Measurements from ENCODE around the gene PACSIN2.

Gene PACSIN2

GRCh38 chr22:42907404-42908373 is 107.3 kb downstream of the PACSIN2 start:
- FAIRE-seq (no peak), DNase-seq (ENCODE audit: low spot score) (no peak)

- no peak for DNase-seq (ENCODE audit: low spot score)
- no peak for FAIRE-seq
These were observed 108.2 kb downstream of the PACSIN2 start for GRCh38 chr22:42906605-42907348.

GRCh38 chr22:42905702-42906183 is 109.2 kb downstream of the PACSIN2 start:
- peak; percentile 68 for FAIRE-seq

GRCh38 chr22:42905217-42905616 is 109.7 kb downstream of the PACSIN2 start:
- DNase-seq (ENCODE audit: low spot score) (no peak), FAIRE-seq (no peak)

More at GRCh38 chr22:42905702-42906183, 109.2 kb downstream of the PACSIN2 start:
- no peak for DNase-seq (ENCODE audit: low spot score)

GRCh38 chr22:42904050-42904449 is 110.9 kb downstream of the PACSIN2 start:
- DNase-seq (ENCODE audit: low spot score) = no peak
- FAIRE-seq = no peak

- DNase-seq (ENCODE audit: low spot score) (no peak), FAIRE-seq (no peak)
These were observed 112.0 kb downstream of the PACSIN2 start for GRCh38 chr22:42902875-42903510.

- FAIRE-seq = no peak
- no peak for DNase-seq (ENCODE audit: low spot score)
These were observed 113.0 kb downstream of the PACSIN2 start for GRCh38 chr22:42901790-42902508.

GRCh38 chr22:42897960-42898359 is 117.0 kb downstream of the PACSIN2 start:
- no peak for FAIRE-seq
- no peak for DNase-seq (ENCODE audit: low spot score)

DNA sequence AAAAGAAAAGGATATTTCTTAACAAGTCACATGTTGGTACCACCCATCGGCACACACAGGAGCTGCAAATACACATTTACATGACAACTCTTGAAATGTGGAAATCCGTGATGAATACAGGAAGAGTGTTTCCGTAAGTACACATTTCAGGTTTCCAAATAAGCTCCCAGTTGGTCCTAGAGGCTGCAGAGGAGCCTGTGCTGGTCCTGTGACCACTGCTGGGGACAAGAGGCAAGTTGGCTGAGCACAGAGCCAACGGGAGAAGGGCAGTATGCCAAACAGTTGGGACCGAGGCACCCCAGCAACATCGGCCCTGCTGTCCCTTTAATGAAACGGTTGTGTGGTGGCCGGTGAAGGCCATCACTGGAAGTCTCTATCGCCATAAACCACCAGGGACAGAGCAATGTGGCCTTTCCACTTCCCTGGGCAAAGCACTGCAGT is 119.4 kb downstream of the PACSIN2 start:
- no peak for DNase-seq (ENCODE audit: low spot score)
- FAIRE-seq = no peak

DNA sequence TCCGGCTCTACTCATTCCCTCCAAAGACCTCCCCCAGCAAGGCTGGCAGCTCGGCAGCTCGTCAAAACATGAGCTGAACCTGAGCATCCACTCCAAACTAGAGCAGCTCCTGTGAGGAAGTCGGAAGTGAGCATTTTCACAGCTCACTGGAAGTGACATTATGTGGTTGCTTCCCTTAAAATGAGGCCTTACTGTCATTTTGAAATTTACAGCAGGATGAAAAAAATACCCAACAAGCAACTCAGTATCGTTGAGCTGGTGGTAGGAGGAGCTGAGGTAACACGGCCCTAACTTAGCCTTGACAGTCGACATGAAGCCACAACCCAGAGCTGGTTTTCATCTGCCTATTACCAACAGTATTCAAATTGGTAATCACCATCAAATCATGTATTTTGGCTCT is 119.9 kb downstream of the PACSIN2 start:
- DNase-seq (ENCODE audit: low spot score) (no peak), FAIRE-seq (no peak)

DNA sequence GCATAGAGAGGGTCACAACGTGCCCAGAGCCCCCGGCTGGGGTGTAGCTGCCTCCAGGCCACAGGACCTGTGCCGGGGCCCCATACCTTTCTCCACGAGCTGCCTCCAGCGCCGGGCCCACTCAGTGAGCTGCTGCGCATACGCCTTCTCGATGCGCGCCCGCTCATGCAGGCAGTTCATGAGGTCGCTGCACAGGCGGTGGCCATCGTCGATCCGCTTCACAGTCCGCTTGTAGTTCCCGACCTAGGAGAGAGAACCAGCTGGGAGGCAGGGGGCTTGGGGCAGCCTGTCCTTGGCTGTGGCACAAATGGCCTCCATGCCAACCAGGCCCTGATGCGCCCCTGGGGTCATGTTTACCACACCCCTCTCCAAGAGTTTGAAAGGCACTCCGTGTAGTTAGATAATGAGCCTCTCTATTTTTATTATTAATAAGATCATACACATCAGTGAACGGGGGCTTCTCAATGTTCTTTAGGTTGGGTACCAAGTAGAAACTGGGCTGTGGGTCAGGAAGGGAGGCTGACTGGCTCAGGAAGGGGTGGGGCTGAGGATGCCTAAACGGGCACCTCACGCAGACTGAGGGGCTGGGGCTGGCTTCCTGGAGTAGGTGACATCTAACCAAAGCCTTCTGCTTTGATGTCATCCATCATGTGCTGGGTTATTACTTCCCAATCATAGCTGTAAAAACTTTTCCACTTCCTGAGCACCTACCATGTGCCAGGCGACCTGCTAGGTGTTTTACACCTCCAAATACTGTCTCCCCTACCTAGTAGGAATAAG is 121.4 kb downstream of the PACSIN2 start:
- DNase-seq (ENCODE audit: low spot score) (no peak), FAIRE-seq (no peak)

GRCh38 chr22:42892571-42893316 is 122.2 kb downstream of the PACSIN2 start:
- FAIRE-seq (peak; percentile 9), DNase-seq (ENCODE audit: low spot score) (no peak)

DNA sequence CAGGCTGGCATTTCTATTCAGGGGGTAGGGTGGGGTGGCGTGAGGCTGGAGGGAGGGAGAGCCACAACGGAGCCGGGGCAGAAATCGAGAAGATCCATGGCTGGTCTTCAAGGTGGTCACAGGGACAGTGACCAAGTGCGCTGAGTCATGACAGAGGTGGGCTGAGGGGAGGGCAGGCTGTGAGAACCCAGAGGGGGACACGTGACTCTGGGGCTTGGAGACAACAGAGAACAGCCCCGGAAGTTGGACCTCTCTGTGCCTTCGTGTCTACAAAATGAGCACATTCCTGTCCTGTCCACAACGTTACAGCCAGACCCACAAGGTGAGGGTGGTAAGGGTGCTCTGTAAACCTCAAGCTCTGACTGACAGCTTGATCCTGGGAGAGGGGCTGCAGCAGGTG is 122.8 kb downstream of the PACSIN2 start:
- DNase-seq (ENCODE audit: low spot score) = no peak

GRCh38 chr22:42891696-42892095 is 123.3 kb downstream of the PACSIN2 start:
- FAIRE-seq (peak; percentile 13), DNase-seq (ENCODE audit: low spot score) (no peak)

More for the DNA sequence above, 122.8 kb downstream of the PACSIN2 start:
- FAIRE-seq = peak; percentile 5

DNA sequence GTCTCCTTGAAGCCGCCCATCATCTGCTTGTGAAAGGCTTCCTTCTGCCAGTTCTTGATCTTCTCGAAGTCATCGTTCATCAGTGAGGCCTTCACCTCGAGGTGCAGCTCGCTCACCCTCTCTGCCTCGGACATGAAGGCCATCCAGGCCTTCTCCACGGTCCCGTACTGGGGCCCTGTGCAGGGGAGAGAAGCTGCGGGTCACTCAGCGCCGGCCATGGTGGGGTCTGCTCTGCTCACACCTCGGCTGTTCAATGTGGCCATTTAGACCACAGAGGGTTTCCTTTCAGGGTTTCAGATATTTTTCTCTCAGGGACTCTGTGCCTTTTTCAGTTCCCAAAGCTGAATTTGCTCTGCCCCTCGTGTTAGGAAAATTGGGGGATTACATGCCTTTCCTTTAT is 123.9 kb downstream of the PACSIN2 start:
- DNase-seq (ENCODE audit: low spot score) (no peak), FAIRE-seq (no peak)

- FAIRE-seq (no peak), DNase-seq (ENCODE audit: low spot score) (no peak)
These were observed 125.6 kb downstream of the PACSIN2 start for GRCh38 chr22:42889304-42889703.

GRCh38 chr22:42887523-42888507 is 127.1 kb downstream of the PACSIN2 start:
- DNase-seq (ENCODE audit: low spot score) (no peak), FAIRE-seq (no peak)

DNA sequence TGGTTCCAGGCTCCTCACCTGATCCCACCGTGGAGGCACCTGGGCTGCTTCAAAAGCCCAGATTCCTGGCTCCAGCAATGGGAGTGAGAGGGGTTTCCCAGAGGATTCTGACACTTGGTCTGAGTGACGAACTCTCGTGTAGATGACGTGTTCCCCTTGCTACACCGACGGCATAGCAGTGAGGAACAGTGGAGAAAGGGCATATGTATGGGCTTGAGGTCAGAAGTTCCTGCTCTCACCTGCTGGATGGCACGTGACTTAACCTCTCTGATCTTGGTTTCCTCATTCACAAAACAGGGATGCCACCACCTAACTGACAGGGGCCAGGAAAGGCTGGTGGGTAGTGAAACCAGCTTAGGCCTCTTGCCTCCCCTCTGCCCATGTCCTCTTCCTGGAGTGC is 127.8 kb downstream of the PACSIN2 start:
- FAIRE-seq (no peak), DNase-seq (ENCODE audit: low spot score) (no peak)
